Measurements from ENCODE around the gene RSPH1. TPM values are rescaled to one million over a fixed set of nuclear protein-coding genes. Genes with fewer than 3 reads are reported as not detected.
A peak's percentile ranks its signal among the peaks of the same experiment; 100 is the strongest.

Gene RSPH1
- total and polyA plus RNA-seq, 2 of the 4 experiments (the other 2 are of a cell fraction) = not detected

DNA sequence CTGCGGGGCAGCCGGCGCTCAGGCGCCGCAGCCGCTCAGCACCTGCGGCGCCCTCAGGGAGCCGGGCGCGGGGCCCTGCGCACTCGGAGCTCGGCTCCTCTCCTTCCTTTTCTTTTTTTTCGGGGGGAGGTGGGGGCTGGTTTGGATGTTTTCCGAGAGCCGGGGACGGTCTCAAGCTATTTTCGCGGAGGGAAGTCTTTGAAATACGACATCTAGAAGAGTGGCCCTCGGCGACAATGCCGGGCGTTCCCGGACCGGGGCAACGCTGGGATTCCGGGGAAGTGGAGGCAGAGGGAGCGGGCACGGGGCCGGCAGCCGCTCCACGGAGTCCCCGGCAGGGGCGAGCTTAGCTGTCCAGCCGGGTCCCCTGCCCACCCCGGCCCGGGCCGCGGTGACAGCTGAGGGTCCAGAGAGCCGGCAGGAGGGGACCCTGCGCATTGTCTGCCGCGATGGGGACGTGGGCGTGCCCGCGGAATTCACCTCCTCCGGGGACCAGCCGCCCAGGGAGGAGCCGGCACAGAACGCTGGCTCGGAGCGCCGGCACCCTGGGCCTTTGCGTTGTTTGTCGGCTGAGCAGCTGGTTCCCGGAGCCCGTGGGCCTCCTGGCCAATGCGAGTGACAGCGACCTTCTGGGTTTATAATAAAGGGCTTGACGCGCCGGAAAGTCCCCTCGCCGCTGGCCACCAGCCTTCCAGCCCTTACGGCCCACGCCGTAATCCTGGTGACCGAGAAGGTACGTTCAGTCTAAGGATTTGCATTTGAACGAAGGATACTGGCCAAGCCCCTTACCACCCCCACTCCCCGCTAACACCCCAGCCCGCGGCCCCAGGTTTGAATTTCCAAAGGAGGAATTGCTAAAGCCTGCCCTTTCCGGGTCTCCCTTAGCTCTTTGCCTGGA is 18.2 kb upstream of the RSPH1 start:
- intact Hi-C loops (cut with micrococcal nuclease) (no loop called here), in situ Hi-C loops (cut with MboI; ENCODE audit: low sequenced_read_pairs) (no loop called here), dilution Hi-C loops (cut with HindIII; ENCODE audit: low sequenced_read_pairs, unreplicated experiment) (no loop called here)
- peaks cover 36% of the 10 kb centered on the region for H3K27me3 ChIP-seq (ENCODE audit: control insufficient read depth, insufficient read depth, low read length)
- DNase-seq (no peak), ATAC-seq (ENCODE audit: low read depth) (peak; percentile 53)
- no peak overlapping the region for H3K56ac ChIP-seq (ENCODE audit: extremely low read depth, insufficient read depth, low read length)
- no peak overlapping the region for H3K9ac ChIP-seq (ENCODE audit: low read depth, low read length)
- H3K79me1 ChIP-seq (ENCODE audit: low read depth in 1 of 2, low read length in 2 of 2) = no peaks in the 10 kb centered on the region
- no peak overlapping the region for H3K14ac ChIP-seq (replicated peaks; ENCODE audit: low read depth, low read length)
- H3K4ac ChIP-seq (ENCODE audit: low read depth, low read length) = no peak overlapping the region
- TF ChIP-seq NFE2L2 (IDR thresholded peaks at IDR 0.05; ENCODE audit: low read depth, low read length) (no peak), POLR2A (IDR thresholded peaks at IDR 0.05; ENCODE audit: low read depth, low read length) (no peak), BHLHE40 (IDR thresholded peaks at IDR 0.05; ENCODE audit: low read depth, low read length) (no peak), SMC3 (IDR thresholded peaks at IDR 0.05; ENCODE audit: low read depth, low read length) (no peak), MAZ (IDR thresholded peaks at IDR 0.05; ENCODE audit: borderline replicate concordance, low read depth, low read length) (no peak)
- TF ChIP-seq, protein P1, sequence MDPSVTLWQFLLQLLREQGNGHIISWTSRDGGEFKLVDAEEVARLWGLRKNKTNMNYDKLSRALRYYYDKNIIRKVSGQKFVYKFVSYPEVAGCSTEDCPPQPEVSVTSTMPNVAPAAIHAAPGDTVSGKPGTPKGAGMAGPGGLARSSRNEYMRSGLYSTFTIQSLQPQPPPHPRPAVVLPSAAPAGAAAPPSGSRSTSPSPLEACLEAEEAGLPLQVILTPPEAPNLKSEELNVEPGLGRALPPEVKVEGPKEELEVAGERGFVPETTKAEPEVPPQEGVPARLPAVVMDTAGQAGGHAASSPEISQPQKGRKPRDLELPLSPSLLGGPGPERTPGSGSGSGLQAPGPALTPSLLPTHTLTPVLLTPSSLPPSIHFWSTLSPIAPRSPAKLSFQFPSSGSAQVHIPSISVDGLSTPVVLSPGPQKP (IDR thresholded peaks at IDR 0.05; ENCODE audit: borderline replicate concordance, low read depth, low read length) = no peak
- H3K9me3 ChIP-seq (ENCODE audit: control insufficient read depth, insufficient read depth, low read length) = no peaks in the 10 kb centered on the region
- no peak overlapping the region for H4K8ac ChIP-seq (ENCODE audit: low read depth in 2 of 2, low read length in 2 of 2)
- no peak overlapping the region for H2BK15ac ChIP-seq (ENCODE audit: low read depth, low read length)
- H4K91ac ChIP-seq (ENCODE audit: insufficient read depth, low read depth, low read length) = no peak overlapping the region
- no peak overlapping the region for H2BK5ac ChIP-seq (ENCODE audit: low read depth, low read length, poor library complexity, severe bottlenecking)
- no peak overlapping the region for H3K27ac ChIP-seq (ENCODE audit: insufficient read depth, low read length)
- ChIA-PET POLR2A (ENCODE audit: unreplicated experiment) (no interaction called here), CTCF (no interaction called here)
- peak overlapping the region; percentile 77 for H3K4me2 ChIP-seq (ENCODE audit: low read depth, low read length)
- H3K23ac ChIP-seq (ENCODE audit: low read depth, low read length) = no peak overlapping the region
- no peaks in the 10 kb centered on the region for H3K36me3 ChIP-seq (ENCODE audit: control insufficient read depth, insufficient read depth, low read length)
- WGBS, 2 experiments (ENCODE audit: extremely low coverage in 2 of 2, insufficient read length in 1 of 2) = 2% methylated on average over 8 of the region's 77 CpGs; no CpG with 5 or more reads in 1 of the 2 experiments
- H4K5ac ChIP-seq (ENCODE audit: low read depth, low read length) = no peak overlapping the region
- peaks cover 2% of the 10 kb centered on the region; the same call in 1 of the 2 replicates for H3K9me1 ChIP-seq (ENCODE audit: insufficient read depth, low read length)
- H3K4me3 ChIP-seq (ENCODE audit: insufficient read depth, low read depth, low read length) = peak overlapping the region; percentile 51
- no peak overlapping the region for H2AK9ac ChIP-seq (replicated peaks; ENCODE audit: low read depth, low read length, poor library complexity)
- no peak overlapping the region for H2AK5ac ChIP-seq (ENCODE audit: low read depth, low read length)
- peak overlapping the region; percentile 82 for H2AFZ ChIP-seq (replicated peaks; ENCODE audit: low read length, poor library complexity)
- no TSS peak for BruUV-seq (replicated peaks)
- no peak overlapping the region for H3K18ac ChIP-seq (ENCODE audit: low read depth, low read length)
- H2BK120ac ChIP-seq (ENCODE audit: low read depth, low read length) = no peak overlapping the region
- no peaks in the 10 kb centered on the region for H4K20me1 ChIP-seq (ENCODE audit: insufficient read depth, low read length)
- H3K4me1 ChIP-seq (ENCODE audit: control insufficient read depth, insufficient read depth, low read length) = 0 out of 2 replicates have a peak, but pooled peaks cover 2% of the 10 kb centered on the region
- H2BK20ac ChIP-seq (ENCODE audit: low read depth, low read length) = no peak overlapping the region

All from IMR-90 (cell line).